Stimulated activated CD8-positive, alpha-beta memory T cell treated with anti-CD3 and anti-CD28 coated beads, Interleukin-4, amount 100 ng/mL, for 1 hour (primary cell): ENCODE data around the gene NOSTRIN.

ENCODE experiments used
- DNase-seq, 2 donors: peaks; one replicate each; pipeline ENCODE4 v3.0.0-alpha.2; 2020; ENCODE audit warnings: low read depth in 2 of 2, low spot score in 1 of 2

The NOSTRIN gene

GRCh38 chr2:168814939-168815907 is 12.8 kb downstream of the NOSTRIN start:
- no peak for DNase-seq

DNA sequence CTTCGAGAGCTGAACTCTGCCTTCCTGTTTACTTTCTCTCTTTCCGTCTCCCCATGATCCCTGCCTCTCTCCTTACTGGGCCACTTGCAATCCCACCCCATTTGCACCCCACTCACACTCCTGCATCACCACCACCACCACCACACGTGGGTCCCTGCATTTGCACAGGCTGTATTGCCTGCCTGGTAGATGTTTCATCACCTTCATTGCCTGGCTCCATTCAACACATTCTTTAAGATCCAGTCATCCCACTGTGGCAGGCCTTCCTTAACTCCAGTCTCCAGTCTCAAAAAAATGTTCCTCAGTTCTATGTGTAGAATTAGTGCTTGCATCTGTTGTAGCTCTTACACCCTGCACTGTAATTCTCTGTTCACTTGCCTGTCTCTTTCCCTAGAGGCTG is 13.9 kb downstream of the NOSTRIN start:
- no peak for DNase-seq

- no peak for DNase-seq
These were observed 16.7 kb downstream of the NOSTRIN start for GRCh38 chr2:168819050-168819715.

GRCh38 chr2:168819829-168820489 is 17.5 kb downstream of the NOSTRIN start:
- DNase-seq: no peak

- DNase-seq: no peak
These were observed 19.1 kb downstream of the NOSTRIN start for GRCh38 chr2:168821577-168821976.

- no peak for DNase-seq
These were observed 19.6 kb downstream of the NOSTRIN start for GRCh38 chr2:168821992-168822391.

DNA sequence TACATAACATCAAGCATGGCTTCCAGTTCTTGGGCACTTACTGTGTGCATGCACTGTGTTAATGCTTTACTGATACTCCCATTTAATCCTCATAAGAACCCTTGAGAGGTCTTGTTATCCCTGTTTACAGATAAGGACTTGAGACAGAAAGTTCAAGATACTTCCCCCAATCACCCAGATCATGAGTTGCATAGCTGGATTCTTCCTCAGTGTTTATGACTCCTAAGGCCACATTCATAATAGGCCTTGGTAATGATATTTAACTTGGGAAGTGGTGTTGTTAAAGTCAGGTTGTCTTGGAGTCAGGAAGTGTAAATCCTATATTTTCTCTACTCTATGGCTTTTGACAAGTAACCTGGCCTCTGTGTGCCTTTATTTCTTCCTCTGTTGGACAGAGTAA is 22.7 kb downstream of the NOSTRIN start:
- no peak for DNase-seq

GRCh38 chr2:168830958-168831357 is 28.5 kb downstream of the NOSTRIN start:
- no peak for DNase-seq

GRCh38 chr2:168831662-168832061 is 29.2 kb downstream of the NOSTRIN start:
- no peak for DNase-seq

DNA sequence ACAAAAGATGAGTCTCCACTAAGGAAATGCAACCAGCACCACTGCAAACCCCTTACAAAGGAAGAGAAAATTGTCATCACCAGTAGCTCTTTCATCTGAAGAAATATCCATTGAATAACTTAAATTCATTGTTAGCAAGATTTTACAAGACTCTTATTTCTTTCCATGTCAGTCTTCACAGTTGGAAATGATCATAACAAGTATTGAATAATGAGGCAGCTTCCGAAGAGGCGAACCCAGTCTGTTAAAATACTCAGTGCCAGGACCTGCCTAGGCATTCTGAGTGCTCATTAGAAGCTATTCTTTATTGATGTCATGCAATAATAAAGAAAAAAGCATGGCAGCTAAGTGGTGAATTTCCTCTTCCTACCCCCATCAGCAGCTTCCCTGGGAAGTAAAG is 33.5 kb downstream of the NOSTRIN start:
- DNase-seq: no peak

GRCh38 chr2:168841445-168841844 is 39.0 kb downstream of the NOSTRIN start:
- no peak for DNase-seq

DNA sequence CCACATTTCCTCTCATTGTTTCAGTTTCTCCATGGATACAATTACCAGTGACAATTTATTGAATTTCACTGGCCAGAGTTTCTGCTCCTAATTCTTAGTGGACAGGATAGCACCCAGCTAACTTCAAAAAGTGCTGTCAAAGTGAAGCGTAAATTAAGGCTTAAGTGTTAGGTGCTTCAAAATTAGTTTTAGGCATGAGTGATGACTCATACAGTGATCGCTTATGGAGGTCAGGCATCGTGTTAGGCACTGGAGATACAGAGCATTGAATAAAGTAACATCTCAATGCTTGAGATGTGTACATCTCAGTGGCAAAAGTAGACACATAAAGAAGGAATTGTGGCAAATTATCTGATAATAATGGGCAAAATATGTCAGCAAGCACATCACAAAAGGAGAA is 40.8 kb downstream of the NOSTRIN start:
- DNase-seq: no peak

DNA sequence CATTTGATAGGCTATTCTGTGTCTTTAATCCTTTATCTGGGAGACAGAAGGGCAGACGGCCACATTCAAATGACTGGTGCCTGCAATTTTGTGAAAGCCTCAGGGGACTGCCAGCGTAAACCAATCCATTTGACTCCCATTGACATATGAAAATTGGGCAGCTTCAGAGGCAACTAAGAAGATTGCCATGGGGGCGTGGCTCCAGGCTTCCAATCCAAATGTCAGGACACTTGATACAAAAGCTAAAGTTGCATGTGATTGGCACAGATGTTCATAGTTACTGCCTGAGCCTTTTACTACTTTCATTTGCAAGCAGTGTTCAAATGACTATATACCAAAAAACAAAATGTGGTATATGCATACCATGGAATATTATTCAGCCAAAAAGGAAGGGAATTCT is 45.8 kb downstream of the NOSTRIN start:
- no peak for DNase-seq

DNA sequence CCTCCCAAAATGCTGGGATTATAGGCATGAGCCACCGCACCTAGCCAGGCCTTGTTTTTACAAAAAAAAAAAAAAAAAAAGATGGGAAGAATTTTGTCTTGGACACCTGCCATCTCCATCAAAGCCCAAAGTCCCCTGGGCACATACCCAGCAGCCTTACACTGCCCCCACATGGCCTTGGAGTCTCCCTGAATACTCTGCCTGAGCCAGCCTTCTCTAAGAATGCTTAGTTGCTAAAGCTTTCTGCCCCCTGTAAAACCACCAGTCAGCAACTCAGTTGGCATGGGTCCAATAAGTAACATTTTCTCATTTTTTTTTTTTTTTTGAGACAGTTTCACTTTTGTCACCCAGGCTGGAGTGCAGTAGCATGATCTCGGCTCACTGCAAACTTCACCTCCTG is 47.2 kb downstream of the NOSTRIN start:
- DNase-seq: no peak

DNA sequence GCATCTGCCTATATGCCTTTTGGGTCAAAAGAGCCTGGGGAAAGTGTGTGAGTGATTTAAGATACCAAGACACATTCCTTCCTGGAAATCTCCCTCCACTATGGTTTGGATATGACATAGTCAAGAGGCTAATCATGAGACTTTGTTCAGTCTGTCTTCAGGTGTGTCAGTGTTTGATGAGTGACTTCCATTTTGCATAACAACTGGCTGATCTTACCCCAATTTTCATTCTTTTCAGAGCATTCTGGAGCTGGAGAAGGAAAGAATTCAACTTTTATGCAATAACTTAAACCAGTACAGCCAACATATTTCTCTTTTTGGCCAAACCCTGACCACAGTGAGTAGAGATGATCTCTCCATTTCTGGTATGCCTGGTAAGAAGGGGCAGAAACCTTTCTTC is 48.4 kb downstream of the NOSTRIN start:
- DNase-seq: no peak

DNA sequence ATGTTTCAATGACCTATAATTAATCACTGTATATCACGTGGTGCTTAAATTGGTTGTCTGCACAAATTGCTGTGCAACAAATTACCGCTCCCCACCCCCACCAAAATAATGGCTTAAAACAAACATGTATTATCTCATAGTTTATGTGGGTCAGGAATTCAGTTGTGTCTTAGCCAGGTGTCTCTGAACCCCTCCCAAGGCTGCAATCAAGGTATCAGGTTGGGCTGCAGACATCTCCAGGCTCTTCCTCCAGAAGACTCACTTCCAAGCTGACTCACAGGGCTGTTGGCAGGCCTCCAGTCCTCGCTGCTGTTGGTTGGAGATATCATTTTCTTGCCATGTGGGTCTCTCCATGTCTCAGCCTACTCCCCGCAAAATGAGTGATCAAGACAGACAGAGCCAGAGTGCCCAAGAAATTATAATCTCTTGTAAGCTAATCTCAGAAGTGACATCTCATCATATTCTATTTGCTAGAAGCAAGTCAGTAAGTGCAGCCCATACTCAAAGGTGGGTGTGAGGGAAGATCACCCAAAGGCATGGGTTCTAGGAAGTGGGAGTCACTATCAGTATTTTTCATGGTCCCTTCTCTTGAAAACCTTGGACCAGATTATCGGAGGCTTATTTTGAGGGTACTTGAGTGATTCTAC is 49.4 kb downstream of the NOSTRIN start:
- no peak for DNase-seq

DNA sequence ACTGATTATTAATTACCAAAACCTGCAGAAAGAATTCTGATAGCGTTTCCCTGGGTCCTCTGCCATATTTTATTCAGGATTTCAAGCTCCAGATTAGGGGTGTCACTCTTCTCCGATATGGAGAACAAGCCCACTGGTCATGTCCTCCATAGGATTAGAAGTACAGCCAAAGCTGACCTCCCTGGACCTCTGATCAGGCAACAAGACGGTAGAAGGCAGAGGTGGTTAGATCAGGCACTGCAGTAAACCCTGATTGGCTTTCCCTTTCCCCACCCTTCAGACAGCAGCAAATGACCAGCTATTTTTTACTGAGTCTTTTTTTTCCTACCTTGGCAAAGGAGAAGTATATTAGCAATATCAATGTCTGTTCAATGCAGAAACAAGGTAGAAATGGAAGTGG is 50.0 kb downstream of the NOSTRIN start:
- DNase-seq: no peak

- DNase-seq: no peak
These were observed 51.0 kb downstream of the NOSTRIN start for GRCh38 chr2:168853471-168853870.

DNA sequence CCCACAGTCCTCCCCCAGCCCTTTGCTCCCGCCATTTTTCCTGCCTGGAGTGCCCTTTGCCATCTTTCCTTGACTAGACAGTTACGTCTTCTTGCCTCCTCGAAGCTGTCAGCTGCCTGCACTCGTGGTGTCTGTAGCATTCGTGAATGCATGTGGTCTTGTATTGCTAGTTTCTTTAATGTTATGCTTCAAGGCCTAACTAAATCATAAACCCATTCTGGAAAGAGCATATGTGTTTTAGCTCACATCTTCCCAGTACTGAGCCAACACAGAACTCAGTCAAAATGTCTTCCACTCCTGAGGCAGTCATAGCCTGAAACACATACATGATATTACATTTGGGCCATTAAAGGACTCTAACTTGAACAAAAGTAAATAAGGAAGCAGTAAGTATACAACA is 52.2 kb downstream of the NOSTRIN start:
- no peak for DNase-seq

DNA sequence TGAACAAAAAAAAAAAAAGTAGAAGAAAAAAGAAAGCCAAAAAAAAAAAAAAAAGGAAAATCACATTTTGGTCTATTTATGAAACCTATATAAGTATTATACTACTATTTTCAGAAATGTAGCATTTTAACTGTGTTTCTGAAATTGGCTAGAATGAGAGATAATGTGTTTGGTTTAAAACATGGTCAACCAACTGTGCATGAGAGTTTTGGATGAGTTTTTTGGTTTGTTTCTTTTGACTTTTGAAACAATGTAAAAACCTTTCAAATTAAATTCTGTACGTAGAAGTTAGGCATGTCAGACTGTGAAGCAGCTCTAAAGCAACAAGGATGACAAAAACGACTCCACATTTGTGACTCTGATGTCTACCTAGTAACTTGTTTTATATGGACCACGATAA is 53.2 kb downstream of the NOSTRIN start:
- DNase-seq: no peak

DNA sequence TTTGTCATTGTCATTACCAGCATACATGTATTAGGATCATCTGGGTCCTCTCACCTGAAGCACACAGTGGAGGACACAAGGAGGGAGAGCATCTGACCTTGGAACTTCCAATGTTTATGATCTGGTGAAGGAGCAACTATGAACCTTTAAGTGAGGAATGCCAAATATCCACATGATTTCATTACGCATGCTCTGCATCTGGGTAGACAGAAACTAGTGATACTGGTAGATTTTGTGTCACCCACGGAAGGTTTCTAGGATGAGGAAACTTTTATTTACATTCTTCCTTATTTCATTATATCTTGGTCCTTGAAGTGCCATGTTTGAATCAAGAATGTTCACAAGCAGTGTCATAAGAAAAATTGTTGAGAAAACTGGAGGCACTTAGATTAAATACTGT is 55.7 kb downstream of the NOSTRIN start:
- no peak for DNase-seq
